ENCODE measurements around the gene AKAP8.

DNA sequence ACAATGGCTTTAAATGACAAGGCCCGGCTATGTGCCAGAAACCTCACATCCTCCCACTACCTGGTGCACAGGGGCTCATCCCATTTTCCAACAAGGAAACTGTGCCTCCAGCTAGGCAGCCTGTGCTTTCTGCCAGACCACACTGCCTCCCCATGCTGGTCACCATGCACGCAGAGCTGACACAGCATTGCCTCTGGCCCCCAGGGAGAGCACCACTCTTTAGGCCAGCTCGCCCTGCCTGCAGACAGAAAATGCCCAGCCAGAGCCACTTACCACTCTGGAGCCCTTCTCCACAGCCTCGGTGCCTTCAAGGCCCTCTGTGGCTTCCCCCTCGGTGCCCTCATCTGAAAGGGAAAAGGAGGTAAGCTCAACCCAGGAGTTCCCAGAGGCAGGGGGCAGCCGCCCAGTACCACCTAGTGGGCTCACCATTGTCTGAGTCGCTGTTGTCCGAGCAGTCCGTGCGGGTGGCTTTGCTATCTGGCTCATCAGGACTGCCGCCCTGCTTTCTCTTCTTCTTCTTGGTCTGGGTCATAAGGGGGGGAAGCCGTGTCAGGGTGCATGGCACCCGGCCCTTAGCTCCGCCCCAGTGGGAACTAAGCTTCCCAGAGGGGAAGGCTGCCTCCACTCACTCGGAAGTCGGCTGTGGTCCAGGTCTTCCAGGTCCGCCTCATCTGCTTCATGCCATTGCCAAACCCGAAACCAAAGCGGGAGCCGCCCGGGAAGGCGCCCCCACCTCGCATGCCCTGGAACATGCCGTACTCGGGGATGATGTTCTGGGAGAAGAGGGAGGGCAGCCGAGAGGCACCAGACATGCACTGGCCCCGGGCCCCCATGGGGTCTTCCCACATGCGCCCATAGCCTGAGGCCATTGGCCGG lies 21.2 kb upstream of the AKAP8 start:
- TF ChIP-seq, protein P1, sequence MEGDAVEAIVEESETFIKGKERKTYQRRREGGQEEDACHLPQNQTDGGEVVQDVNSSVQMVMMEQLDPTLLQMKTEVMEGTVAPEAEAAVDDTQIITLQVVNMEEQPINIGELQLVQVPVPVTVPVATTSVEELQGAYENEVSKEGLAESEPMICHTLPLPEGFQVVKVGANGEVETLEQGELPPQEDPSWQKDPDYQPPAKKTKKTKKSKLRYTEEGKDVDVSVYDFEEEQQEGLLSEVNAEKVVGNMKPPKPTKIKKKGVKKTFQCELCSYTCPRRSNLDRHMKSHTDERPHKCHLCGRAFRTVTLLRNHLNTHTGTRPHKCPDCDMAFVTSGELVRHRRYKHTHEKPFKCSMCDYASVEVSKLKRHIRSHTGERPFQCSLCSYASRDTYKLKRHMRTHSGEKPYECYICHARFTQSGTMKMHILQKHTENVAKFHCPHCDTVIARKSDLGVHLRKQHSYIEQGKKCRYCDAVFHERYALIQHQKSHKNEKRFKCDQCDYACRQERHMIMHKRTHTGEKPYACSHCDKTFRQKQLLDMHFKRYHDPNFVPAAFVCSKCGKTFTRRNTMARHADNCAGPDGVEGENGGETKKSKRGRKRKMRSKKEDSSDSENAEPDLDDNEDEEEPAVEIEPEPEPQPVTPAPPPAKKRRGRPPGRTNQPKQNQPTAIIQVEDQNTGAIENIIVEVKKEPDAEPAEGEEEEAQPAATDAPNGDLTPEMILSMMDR (IDR thresholded peaks at IDR 0.05): no peak
- no peak for TF ChIP-seq POLR2A (IDR thresholded peaks at IDR 0.05)
- no peak for TF ChIP-seq EP300 (IDR thresholded peaks at IDR 0.05)
